Measurements from ENCODE around the gene ZNF334.

GRCh38 chr20:46477640-46478039 is 35.7 kb downstream of the ZNF334 start:
- TF ChIP-seq CTCF (IDR thresholded peaks at IDR 0.05) = no peak
- no peak for TF ChIP-seq E2F4 (CRISPR knock-in tag; IDR thresholded peaks at IDR 0.05; ENCODE audit: borderline replicate concordance, low read depth)
- TF ChIP-seq SP1 (CRISPR knock-in tag; conservative IDR thresholded peaks at IDR 0.05) = no peak
- TF ChIP-seq USF1 (CRISPR knock-in tag; IDR thresholded peaks at IDR 0.05) = no peak
- TF ChIP-seq ESRRA (CRISPR knock-in tag; IDR thresholded peaks at IDR 0.05; ENCODE audit: borderline replicate concordance) = no peak
- no peak for TF ChIP-seq TCF7 (CRISPR knock-in tag; IDR thresholded peaks at IDR 0.05; ENCODE audit: low read depth)
- no peak for TF ChIP-seq MAX (CRISPR knock-in tag; IDR thresholded peaks at IDR 0.05)
- no peak for TF ChIP-seq E2F1 (CRISPR knock-in tag; IDR thresholded peaks at IDR 0.05)
